HEK293 (cell line): ENCODE results near the gene SNTN.

Source experiments
- CTCF ChIA-PET: fragments of 350-600 bp; formaldehyde crosslinking; extraction: SDS; loops from one replicate; lab custom pipeline; 2021; ENCODE audit warnings: antibody characterized with exemption; lab: Yijun Ruan, JAX
- POLR2A ChIA-PET: fragments of 300-600 bp; formaldehyde crosslinking; extraction: SDS; loops from one replicate; lab custom pipeline; 2020; ENCODE audit warnings: antibody characterized with exemption, inconsistent platforms; lab: Yijun Ruan, JAX
- H3K27ac ChIP-seq: fragments of 200-500 bp; sonication (Bioruptor generic); 2 replicates; pipeline ENCODE4 v1.5.1; 2014; ENCODE audit warnings: low read depth, low read length, control low read depth, inconsistent platforms; ENCODE audit errors: extremely low read depth
- H3K36me3 ChIP-seq, 2 experiments: fragments of 200-500 bp in 1 of 2; sonication (Bioruptor generic) in 1 of 2; 1 replicate in 1 of 2; 2 replicates in 1 of 2; pipeline ENCODE4 v1.5.1; 2014 to 2017; ENCODE audit warnings: inconsistent platforms in 2 of 2, low read length in 2 of 2; ENCODE audit not compliant: control insufficient read depth in 2 of 2, insufficient read depth in 1 of 2
- H3K4me1 ChIP-seq: fragments of 200-500 bp; sonication (Bioruptor generic); 2 replicates; pipeline ENCODE4 v1.5.1; 2014; ENCODE audit warnings: mild to moderate bottlenecking, low read length, inconsistent platforms; ENCODE audit not compliant: control insufficient read depth, insufficient read depth
- H3K4me3 ChIP-seq: 2 replicates; pipeline ENCODE4 v1.5.1; 2011; ENCODE audit warnings: low read depth, mild to moderate bottlenecking, control low read depth, low read length, moderate library complexity
- H3K9me3 ChIP-seq: fragments of 200-500 bp; sonication (Bioruptor generic); 2 replicates; pipeline ENCODE4 v1.5.1; 2014; ENCODE audit warnings: low read depth, low read length, inconsistent platforms; ENCODE audit not compliant: control insufficient read depth, insufficient read depth
- FEZF1 ChIP-seq: fragments of 450-650 bp; formaldehyde crosslinking; IDR thresholded peaks from 2 replicates; pipeline ENCODE4 v1.5.1; 2016; ENCODE audit warnings: missing biosample characterization, missing genetic modification characterization
- KLF8 ChIP-seq: fragments of 450-650 bp; formaldehyde crosslinking; IDR thresholded peaks from 2 replicates; pipeline ENCODE4 v1.5.1; 2016; ENCODE audit warnings: missing biosample characterization, missing genetic modification characterization
- SETDB1 ChIP-seq: IDR thresholded peaks from one replicate; pipeline ENCODE4 v1.6.1; 2017; ENCODE audit warnings: mild to moderate bottlenecking, low read length, moderate library complexity, mixed read lengths; ENCODE audit not compliant: insufficient read length
- WT1 ChIP-seq: fragments of 450-650 bp; formaldehyde crosslinking; IDR thresholded peaks from 2 replicates; pipeline ENCODE4 v1.5.1; 2016; ENCODE audit warnings: missing biosample characterization, missing genetic modification characterization
- ZBTB1 ChIP-seq: fragments of 450-650 bp; formaldehyde crosslinking; IDR thresholded peaks from 2 replicates; pipeline ENCODE4 v1.5.1; 2016; ENCODE audit warnings: missing biosample characterization, missing genetic modification characterization
- ZEB2 ChIP-seq: fragments of 450-650 bp; formaldehyde crosslinking; IDR thresholded peaks from 2 replicates; pipeline ENCODE4 v1.5.1; 2016; ENCODE audit warnings: missing biosample characterization, missing genetic modification characterization
- ZFP69B ChIP-seq: fragments of 450-650 bp; formaldehyde crosslinking; IDR thresholded peaks from 2 replicates; pipeline ENCODE4 v1.5.1; 2016; ENCODE audit warnings: missing biosample characterization, missing genetic modification characterization
- ZNF10 ChIP-seq: fragments of 450-650 bp; formaldehyde crosslinking; IDR thresholded peaks from 2 replicates; pipeline ENCODE4 v1.5.1; 2017; ENCODE audit warnings: missing biosample characterization, missing genetic modification characterization
- ZNF19 ChIP-seq: fragments of 450-650 bp; formaldehyde crosslinking; IDR thresholded peaks from 2 replicates; pipeline ENCODE4; 2016; ENCODE audit warnings: missing biosample characterization, missing genetic modification characterization, low read depth
- ZNF350 ChIP-seq: fragments of 450-650 bp; formaldehyde crosslinking; IDR thresholded peaks from 2 replicates; pipeline ENCODE4 v1.5.0; 2017; ENCODE audit warnings: missing biosample characterization, mild to moderate bottlenecking, missing genetic modification characterization
- ZNF391 ChIP-seq: fragments of 450-650 bp; formaldehyde crosslinking; IDR thresholded peaks from 2 replicates; pipeline ENCODE4 v1.5.1; 2016; ENCODE audit warnings: low read depth, missing biosample characterization, missing genetic modification characterization, borderline replicate concordance
- ZNF501 ChIP-seq: fragments of 450-650 bp; formaldehyde crosslinking; IDR thresholded peaks from 2 replicates; pipeline ENCODE4 v1.5.1; 2016; ENCODE audit warnings: missing biosample characterization, missing genetic modification characterization
- ZNF558 ChIP-seq: fragments of 450-650 bp; formaldehyde crosslinking; IDR thresholded peaks from 2 replicates; pipeline ENCODE4 v1.5.1; 2016; ENCODE audit warnings: missing biosample characterization, missing genetic modification characterization
- ZNF560 ChIP-seq: fragments of 450-650 bp; formaldehyde crosslinking; IDR thresholded peaks from 2 replicates; pipeline ENCODE4 v1.5.1; 2017; ENCODE audit warnings: missing biosample characterization, missing genetic modification characterization, borderline replicate concordance
- ZNF561 ChIP-seq: fragments of 450-650 bp; IDR thresholded peaks from 2 replicates; pipeline ENCODE4 v1.5.1; 2018; ENCODE audit warnings: missing biosample characterization, missing genetic modification characterization, borderline replicate concordance
- ZNF624 ChIP-seq: fragments of 450-650 bp; formaldehyde crosslinking; IDR thresholded peaks from 2 replicates; pipeline ENCODE4 v1.5.1; 2017; ENCODE audit warnings: missing biosample characterization, missing genetic modification characterization
- ZNF626 ChIP-seq: fragments of 450-650 bp; sonication (Bioruptor Pico); formaldehyde crosslinking; IDR thresholded peaks from 2 replicates; pipeline ENCODE4 v1.5.1; 2018; ENCODE audit warnings: missing biosample characterization, missing genetic modification characterization, inconsistent platforms
- ZNF747 ChIP-seq: fragments of 450-650 bp; formaldehyde crosslinking; IDR thresholded peaks from 2 replicates; pipeline ENCODE4 v1.5.1; 2016; ENCODE audit warnings: missing biosample characterization, missing genetic modification characterization
- ZNF776 ChIP-seq: fragments of 450-650 bp; formaldehyde crosslinking; IDR thresholded peaks from 2 replicates; pipeline ENCODE4 v1.5.0; 2017; ENCODE audit warnings: missing biosample characterization, missing genetic modification characterization, borderline replicate concordance
- ZNF785 ChIP-seq: fragments of 450-650 bp; formaldehyde crosslinking; IDR thresholded peaks from 2 replicates; pipeline ENCODE4 v1.5.1; 2016; ENCODE audit warnings: missing biosample characterization, missing genetic modification characterization
- TF ChIP-seq, protein P1 (sequence below): fragments of 450-650 bp; formaldehyde crosslinking; IDR thresholded peaks from 2 replicates; pipeline ENCODE4 v1.5.1; 2016; ENCODE audit warnings: missing biosample characterization, missing genetic modification characterization
- TF ChIP-seq, protein P2 (sequence below): fragments of 450-650 bp; formaldehyde crosslinking; IDR thresholded peaks from 2 replicates; pipeline ENCODE4 v1.5.1; 2016; ENCODE audit warnings: missing biosample characterization, missing genetic modification characterization
- TF ChIP-seq, protein P3 (sequence below): fragments of 450-650 bp; formaldehyde crosslinking; IDR thresholded peaks from 2 replicates; pipeline ENCODE4 v1.5.1; 2017; ENCODE audit warnings: missing biosample characterization, missing genetic modification characterization

The SNTN gene

DNA sequence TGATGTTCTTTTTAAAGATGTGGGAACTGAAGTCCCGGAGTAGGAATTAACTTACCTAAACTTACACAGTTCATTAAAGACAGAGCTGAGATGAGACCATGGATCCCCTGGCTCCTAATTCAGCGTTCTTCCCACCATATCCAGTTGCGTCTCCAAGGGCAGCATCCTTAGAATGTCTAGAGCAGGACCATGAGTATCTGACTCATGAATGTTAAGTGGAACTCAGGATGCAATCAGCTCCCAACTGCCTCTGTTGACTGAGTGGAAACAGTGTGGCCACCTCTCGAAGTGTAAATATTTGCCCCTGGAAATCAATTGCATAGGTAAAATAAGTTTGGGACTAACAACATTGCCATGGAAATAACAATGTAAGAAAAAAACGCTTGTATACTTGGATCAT, 2.5 kb downstream of the SNTN start:
- no peak overlapping the region for H3K27ac ChIP-seq
- CTCF ChIA-PET = interaction anchor here (0.6 to 1.8 kb wide), 2 partner anchors 303 to 364 kb away, joined by 3 to 4 read pairs; no protein-coding TSS in a partner anchor
- POLR2A ChIA-PET = no interaction called here
- TF ChIP-seq ZNF561 (tag by site-specific recombination) (no peak), ZNF626 (tag by site-specific recombination) (no peak), ZNF558 (tag by site-specific recombination) (no peak), ZNF785 (tag by site-specific recombination) (no peak), ZNF10 (tag by site-specific recombination) (no peak), SETDB1 (no peak), KLF8 (no peak), ZNF560 (tag by site-specific recombination) (no peak), ZNF350 (tag by site-specific recombination) (no peak), ZNF624 (tag by site-specific recombination) (no peak), ZNF776 (tag by site-specific recombination) (no peak), ZFP69B (no peak)
- TF ChIP-seq, protein P1, sequence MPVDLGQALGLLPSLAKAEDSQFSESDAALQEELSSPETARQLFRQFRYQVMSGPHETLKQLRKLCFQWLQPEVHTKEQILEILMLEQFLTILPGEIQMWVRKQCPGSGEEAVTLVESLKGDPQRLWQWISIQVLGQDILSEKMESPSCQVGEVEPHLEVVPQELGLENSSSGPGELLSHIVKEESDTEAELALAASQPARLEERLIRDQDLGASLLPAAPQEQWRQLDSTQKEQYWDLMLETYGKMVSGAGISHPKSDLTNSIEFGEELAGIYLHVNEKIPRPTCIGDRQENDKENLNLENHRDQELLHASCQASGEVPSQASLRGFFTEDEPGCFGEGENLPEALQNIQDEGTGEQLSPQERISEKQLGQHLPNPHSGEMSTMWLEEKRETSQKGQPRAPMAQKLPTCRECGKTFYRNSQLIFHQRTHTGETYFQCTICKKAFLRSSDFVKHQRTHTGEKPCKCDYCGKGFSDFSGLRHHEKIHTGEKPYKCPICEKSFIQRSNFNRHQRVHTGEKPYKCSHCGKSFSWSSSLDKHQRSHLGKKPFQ = no peak
- TF ChIP-seq, protein P2, sequence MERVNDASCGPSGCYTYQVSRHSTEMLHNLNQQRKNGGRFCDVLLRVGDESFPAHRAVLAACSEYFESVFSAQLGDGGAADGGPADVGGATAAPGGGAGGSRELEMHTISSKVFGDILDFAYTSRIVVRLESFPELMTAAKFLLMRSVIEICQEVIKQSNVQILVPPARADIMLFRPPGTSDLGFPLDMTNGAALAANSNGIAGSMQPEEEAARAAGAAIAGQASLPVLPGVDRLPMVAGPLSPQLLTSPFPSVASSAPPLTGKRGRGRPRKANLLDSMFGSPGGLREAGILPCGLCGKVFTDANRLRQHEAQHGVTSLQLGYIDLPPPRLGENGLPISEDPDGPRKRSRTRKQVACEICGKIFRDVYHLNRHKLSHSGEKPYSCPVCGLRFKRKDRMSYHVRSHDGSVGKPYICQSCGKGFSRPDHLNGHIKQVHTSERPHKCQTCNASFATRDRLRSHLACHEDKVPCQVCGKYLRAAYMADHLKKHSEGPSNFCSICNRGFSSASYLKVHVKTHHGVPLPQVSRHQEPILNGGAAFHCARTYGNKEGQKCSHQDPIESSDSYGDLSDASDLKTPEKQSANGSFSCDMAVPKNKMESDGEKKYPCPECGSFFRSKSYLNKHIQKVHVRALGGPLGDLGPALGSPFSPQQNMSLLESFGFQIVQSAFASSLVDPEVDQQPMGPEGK (tag by site-specific recombination) = no peak
- H3K4me1 ChIP-seq = no peaks in the 10 kb centered on the region
- H3K9me3 ChIP-seq = no peaks in the 10 kb centered on the region
- no peaks in the 10 kb centered on the region for H3K36me3 ChIP-seq
- no peak overlapping the region for H3K4me3 ChIP-seq

DNA sequence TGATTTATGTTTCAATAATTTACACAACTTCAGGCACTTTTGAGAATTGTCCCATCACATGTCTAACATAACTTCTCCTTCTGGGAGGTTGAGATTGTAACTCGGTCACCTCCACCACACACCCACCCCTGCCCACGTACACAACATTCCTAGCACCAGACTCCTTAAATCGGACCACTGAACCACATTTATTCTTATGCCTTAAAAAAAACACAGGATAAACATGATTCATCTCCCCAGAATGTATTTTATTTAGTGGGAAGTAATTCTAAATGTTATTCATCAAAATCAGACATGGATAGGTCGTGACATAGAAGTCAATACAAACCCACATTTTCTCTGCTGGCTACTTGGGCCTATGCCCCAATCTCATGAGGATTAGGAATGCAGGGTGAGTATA, 3.0 kb downstream of the SNTN start:
- no peak for TF ChIP-seq ZNF501
- TF ChIP-seq ZNF19 = no peak
- no peak for TF ChIP-seq ZEB2 (tag by site-specific recombination)
- TF ChIP-seq WT1 = no peak
- TF ChIP-seq, protein P3, sequence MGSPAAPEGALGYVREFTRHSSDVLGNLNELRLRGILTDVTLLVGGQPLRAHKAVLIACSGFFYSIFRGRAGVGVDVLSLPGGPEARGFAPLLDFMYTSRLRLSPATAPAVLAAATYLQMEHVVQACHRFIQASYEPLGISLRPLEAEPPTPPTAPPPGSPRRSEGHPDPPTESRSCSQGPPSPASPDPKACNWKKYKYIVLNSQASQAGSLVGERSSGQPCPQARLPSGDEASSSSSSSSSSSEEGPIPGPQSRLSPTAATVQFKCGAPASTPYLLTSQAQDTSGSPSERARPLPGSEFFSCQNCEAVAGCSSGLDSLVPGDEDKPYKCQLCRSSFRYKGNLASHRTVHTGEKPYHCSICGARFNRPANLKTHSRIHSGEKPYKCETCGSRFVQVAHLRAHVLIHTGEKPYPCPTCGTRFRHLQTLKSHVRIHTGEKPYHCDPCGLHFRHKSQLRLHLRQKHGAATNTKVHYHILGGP (tag by site-specific recombination) = no peak
- TF ChIP-seq ZBTB1 (tag by site-specific recombination) = no peak
- TF ChIP-seq FEZF1 (tag by site-specific recombination) = no peak
- TF ChIP-seq ZNF391 (tag by site-specific recombination) = no peak
- no peak for TF ChIP-seq ZNF747 (tag by site-specific recombination)
- ChIA-PET CTCF (interaction anchor here (0.6 to 1.8 kb wide), 2 partner anchors 304 to 363 kb away, joined by 3 to 4 read pairs; no protein-coding TSS in a partner anchor), POLR2A (no interaction called here)
- H3K36me3 ChIP-seq = no peaks in the 10 kb centered on the region
- H3K4me1 ChIP-seq = no peaks in the 10 kb centered on the region
- H3K27ac ChIP-seq = no peak overlapping the region
- no peaks in the 10 kb centered on the region for H3K9me3 ChIP-seq
- no peak overlapping the region for H3K4me3 ChIP-seq
